Stimulated activated CD4-positive, alpha-beta T cell treated with anti-CD3 and anti-CD28 coated beads, Interleukin-1b, Interleukin-23, amount 100 ng/mL, for 1 hour (primary cell): ENCODE results near the gene NTHL1.
A peak's percentile ranks its signal among the peaks of the same experiment; 100 is the strongest.
"Not testable (repeated sequence)": the region's sequence is repeated elsewhere in the genome, so short reads cannot be mapped to it uniquely, and the experiment has no call there.

Experiments
- DNase-seq, 2 donors: peaks; one replicate each; pipeline ENCODE4 v3.0.0-alpha.2; 2020; ENCODE audit warnings: low read depth in 2 of 2

Gene NTHL1

GRCh38 chr16:2028620-2029220 is 18.9 kb downstream of the NTHL1 start:
- no peak for DNase-seq

- DNase-seq: no peak
Measured at GRCh38 chr16:2028146-2028545, 19.5 kb downstream of the NTHL1 start.

- no peak for DNase-seq
Measured at GRCh38 chr16:2027024-2028010, 20.3 kb downstream of the NTHL1 start.

- no peak for DNase-seq
Measured at GRCh38 chr16:2026461-2027023, 21.1 kb downstream of the NTHL1 start, which contains the start of gene NHERF2. NHERF2 (plus strand) TSS chr16:2026902; CDS start chr16:2027006, 104 bp downstream.

GRCh38 chr16:2025878-2026460 is 21.7 kb downstream of the NTHL1 start:
- no peak for DNase-seq

- DNase-seq: no peak
Measured at GRCh38 chr16:2025251-2025650, 22.4 kb downstream of the NTHL1 start.

- no peak for DNase-seq
Measured at GRCh38 chr16:2024032-2024420, 23.6 kb downstream of the NTHL1 start.

GRCh38 chr16:2023092-2024031 is 24.3 kb downstream of the NTHL1 start:
- DNase-seq: peak; percentile 95 to 98

GRCh38 chr16:2022723-2023091 is 24.9 kb downstream of the NTHL1 start:
- DNase-seq: no peak

GRCh38 chr16:2019921-2020831 is 27.5 kb downstream of the NTHL1 start:
- DNase-seq: no peak

GRCh38 chr16:2019518-2019920 is 28.1 kb downstream of the NTHL1 start, which contains the start of gene NPW:
NPW (plus strand) TSS chr16:2019785.
- DNase-seq: no peak

GRCh38 chr16:2016407-2016922 is 31.2 kb downstream of the NTHL1 start:
- DNase-seq: no peak

- no peak for DNase-seq
Measured at GRCh38 chr16:2015947-2016208, 31.8 kb downstream of the NTHL1 start.

GRCh38 chr16:2015117-2015946 is 32.3 kb downstream of the NTHL1 start:
- no peak for DNase-seq

- DNase-seq: no peak
Measured at GRCh38 chr16:2013527-2013926, 34.1 kb downstream of the NTHL1 start.

GRCh38 chr16:2011726-2012125 is 35.9 kb downstream of the NTHL1 start:
- DNase-seq: not testable (repeated sequence)

GRCh38 chr16:2009791-2010510 is 37.7 kb downstream of the NTHL1 start, which contains the start of gene ZNF598:
ZNF598 (minus strand) TSS chr16:2009821.
- peak; percentile 32 to 65 for DNase-seq

GRCh38 chr16:2009164-2009711 is 38.4 kb downstream of the NTHL1 start:
- no peak for DNase-seq
